Measurements from ENCODE around the gene LRP1B.

- TF ChIP-seq CTCF (IDR thresholded peaks at IDR 0.05; ENCODE audit: low read depth, low read length, missing input control) = no peak
- no peak for TF ChIP-seq YY1 (IDR thresholded peaks at IDR 0.05)
- TF ChIP-seq, protein P1, sequence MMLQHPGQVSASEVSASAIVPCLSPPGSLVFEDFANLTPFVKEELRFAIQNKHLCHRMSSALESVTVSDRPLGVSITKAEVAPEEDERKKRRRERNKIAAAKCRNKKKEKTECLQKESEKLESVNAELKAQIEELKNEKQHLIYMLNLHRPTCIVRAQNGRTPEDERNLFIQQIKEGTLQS (IDR thresholded peaks at IDR 0.05) = no peak
- no peak for TF ChIP-seq FOXA1 (IDR thresholded peaks at IDR 0.05)
- no peak for TF ChIP-seq MAX (IDR thresholded peaks at IDR 0.05)
- TF ChIP-seq RAD21 (IDR thresholded peaks at IDR 0.05) = no peak
- TF ChIP-seq ZBTB33 (IDR thresholded peaks at IDR 0.05) = no peak
- no peak for TF ChIP-seq EGR1 (IDR thresholded peaks at IDR 0.05; ENCODE audit: low read depth in 2 of 2)
Observed at GRCh38 chr2:141508806-141509595, 621.8 kb downstream of the LRP1B start.
